Measurements from ENCODE around the gene FNBP1L. TPM values are rescaled to one million over a fixed set of nuclear protein-coding genes. Genes with fewer than 3 reads are reported as not detected.

The FNBP1L gene
- total and polyA plus RNA-seq, 8 donors: 10.1 to 32.4 (median 16.0) TPM

DNA sequence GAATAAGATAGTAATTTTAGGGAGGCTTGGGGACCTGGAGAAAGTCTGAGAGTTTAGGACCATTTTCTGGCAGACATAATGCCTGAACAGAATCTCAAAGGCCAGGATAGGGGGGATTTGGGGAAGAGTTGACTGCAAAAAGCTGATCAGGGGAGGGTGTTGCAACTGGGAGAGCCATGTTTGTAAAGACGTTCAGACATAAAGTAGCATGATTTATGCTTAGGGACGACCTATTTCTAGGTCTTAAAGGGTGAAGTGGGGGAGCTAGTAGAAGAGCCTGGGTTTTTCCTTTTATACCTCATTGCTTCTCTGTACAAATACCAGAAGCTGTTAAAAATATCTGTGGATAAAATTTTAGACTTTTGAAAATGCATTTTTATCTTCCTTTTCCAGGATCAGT is 51.2 kb downstream of the FNBP1L start:
- Histone ChIP-seq H3K27me3 (no peaks in the 10 kb centered on the region), H3K4me3 (no peak overlapping the region), H3K36me3 (no peaks in the 10 kb centered on the region), H3K9me3 (no peaks in the 10 kb centered on the region), H3K4me1 (peaks cover 0 to 5% (median 0%) of the 10 kb centered on the region in 3 donors), H3K27ac (no peak overlapping the region)
- FAIRE-seq (no peak), ATAC-seq (no peak), DNase-seq (no peak)
- TF ChIP-seq, protein P1, sequence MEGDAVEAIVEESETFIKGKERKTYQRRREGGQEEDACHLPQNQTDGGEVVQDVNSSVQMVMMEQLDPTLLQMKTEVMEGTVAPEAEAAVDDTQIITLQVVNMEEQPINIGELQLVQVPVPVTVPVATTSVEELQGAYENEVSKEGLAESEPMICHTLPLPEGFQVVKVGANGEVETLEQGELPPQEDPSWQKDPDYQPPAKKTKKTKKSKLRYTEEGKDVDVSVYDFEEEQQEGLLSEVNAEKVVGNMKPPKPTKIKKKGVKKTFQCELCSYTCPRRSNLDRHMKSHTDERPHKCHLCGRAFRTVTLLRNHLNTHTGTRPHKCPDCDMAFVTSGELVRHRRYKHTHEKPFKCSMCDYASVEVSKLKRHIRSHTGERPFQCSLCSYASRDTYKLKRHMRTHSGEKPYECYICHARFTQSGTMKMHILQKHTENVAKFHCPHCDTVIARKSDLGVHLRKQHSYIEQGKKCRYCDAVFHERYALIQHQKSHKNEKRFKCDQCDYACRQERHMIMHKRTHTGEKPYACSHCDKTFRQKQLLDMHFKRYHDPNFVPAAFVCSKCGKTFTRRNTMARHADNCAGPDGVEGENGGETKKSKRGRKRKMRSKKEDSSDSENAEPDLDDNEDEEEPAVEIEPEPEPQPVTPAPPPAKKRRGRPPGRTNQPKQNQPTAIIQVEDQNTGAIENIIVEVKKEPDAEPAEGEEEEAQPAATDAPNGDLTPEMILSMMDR (IDR thresholded peaks at IDR 0.05): no peak
- WGBS, 2 donors: 51 to 61% methylated on average over 2 of the region's 2 CpGs
- intact Hi-C loops (cut with DNase I): no loop called here

DNA sequence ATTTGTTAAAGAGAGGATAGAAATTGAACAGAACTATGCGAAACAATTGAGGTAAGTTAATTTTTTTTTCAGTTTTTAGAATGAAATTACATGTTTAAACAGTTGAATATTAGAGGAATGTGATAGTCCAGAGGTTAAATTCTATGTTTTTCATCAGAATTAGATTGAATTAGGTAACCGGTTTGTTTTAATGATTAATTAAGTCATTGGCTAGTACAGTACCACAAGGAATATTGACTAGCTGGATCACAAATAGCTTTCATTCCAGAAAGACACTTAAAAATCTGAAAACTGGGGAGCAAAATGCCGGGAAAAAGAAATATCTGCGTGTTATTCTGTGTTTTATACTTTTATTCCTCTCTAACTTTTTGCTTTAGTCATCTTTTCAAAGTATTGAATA is 51.6 kb downstream of the FNBP1L start:
- ATAC-seq (no peak), DNase-seq (no peak), FAIRE-seq (no peak)
- peaks cover 0 to 5% (median 0%) of the 10 kb centered on the region in 3 donors for H3K4me1 ChIP-seq
- intact Hi-C loops (cut with DNase I): no loop called here
- no peaks in the 10 kb centered on the region for H3K9me3 ChIP-seq
- no peaks in the 10 kb centered on the region for H3K27me3 ChIP-seq
- TF ChIP-seq, protein P1 (IDR thresholded peaks at IDR 0.05): no peak
- no peak overlapping the region for H3K4me3 ChIP-seq
- 69 to 71% methylated on average over 4 of the region's 4 CpGs for WGBS, 2 donors
- H3K36me3 ChIP-seq: no peaks in the 10 kb centered on the region
- H3K27ac ChIP-seq: no peak overlapping the region

DNA sequence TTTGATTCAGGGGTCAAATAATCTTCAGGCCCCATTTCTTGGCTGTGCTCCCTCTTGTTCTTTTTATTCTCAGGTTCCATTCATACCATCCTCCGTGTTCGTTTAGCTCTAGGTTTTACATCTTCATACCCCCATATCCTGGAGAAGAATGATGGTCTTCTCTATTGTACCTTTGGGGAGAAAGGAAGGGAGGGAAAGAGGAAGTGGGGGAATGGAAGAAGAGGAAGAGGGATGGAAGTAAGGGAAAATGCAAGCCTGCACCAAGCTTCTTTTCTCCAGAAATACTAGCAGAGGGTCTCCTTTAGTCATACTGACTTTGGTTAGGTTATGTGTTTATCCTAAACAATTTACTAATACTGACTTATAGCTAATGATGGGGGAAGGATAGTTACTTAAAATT is 52.4 kb downstream of the FNBP1L start:
- H3K27ac ChIP-seq: no peak overlapping the region
- 84% methylated on average over 2 of the region's 2 CpGs for WGBS, 2 donors
- no peak for FAIRE-seq
- no peaks in the 10 kb centered on the region for H3K27me3 ChIP-seq
- H3K4me3 ChIP-seq: no peak overlapping the region
- H3K36me3 ChIP-seq: no peaks in the 10 kb centered on the region
- no peak for ATAC-seq
- H3K4me1 ChIP-seq: peaks cover 0 to 5% (median 0%) of the 10 kb centered on the region in 3 donors
- DNase-seq: no peak
- intact Hi-C loops (cut with DNase I): no loop called here
- H3K9me3 ChIP-seq: no peaks in the 10 kb centered on the region
- TF ChIP-seq, protein P1 (IDR thresholded peaks at IDR 0.05): no peak

DNA sequence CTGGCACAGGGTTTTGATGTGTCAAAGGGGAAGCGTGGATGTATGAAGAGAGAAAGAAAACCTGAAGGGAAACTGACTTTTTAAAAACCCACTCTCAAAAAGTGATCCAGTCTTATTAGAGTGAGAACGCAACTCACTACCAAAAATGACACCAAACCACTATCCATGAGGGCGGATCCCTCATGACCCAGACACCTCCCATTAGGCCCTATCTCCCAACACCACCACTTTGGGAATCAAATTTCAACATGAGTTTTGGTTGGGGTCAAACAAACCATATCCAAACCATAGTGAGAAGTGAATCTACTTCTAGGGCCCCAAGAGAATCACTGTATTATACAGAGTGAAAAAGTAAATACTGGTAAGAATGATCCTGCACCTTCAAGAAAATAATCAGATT is 53.5 kb downstream of the FNBP1L start:
- H3K36me3 ChIP-seq: no peaks in the 10 kb centered on the region
- TF ChIP-seq, protein P1 (IDR thresholded peaks at IDR 0.05): no peak
- H3K4me1 ChIP-seq: peaks cover 0 to 5% (median 0%) of the 10 kb centered on the region in 3 donors
- no peak overlapping the region for H3K27ac ChIP-seq
- DNase-seq (no peak), ATAC-seq (no peak), FAIRE-seq (no peak)
- no peaks in the 10 kb centered on the region for H3K9me3 ChIP-seq
- H3K27me3 ChIP-seq: no peaks in the 10 kb centered on the region
- intact Hi-C loops (cut with DNase I): no loop called here
- no peak overlapping the region for H3K4me3 ChIP-seq
- 97 to 98% methylated on average over 3 of the region's 3 CpGs for WGBS, 2 donors

GRCh38 chr1:93501829-93502369 is 54.0 kb downstream of the FNBP1L start:
- Histone ChIP-seq H3K4me1 (peaks cover 0 to 5% (median 0%) of the 10 kb centered on the region in 3 donors), H3K27ac (no peak overlapping the region), H3K4me3 (no peak overlapping the region), H3K9me3 (no peaks in the 10 kb centered on the region), H3K27me3 (no peaks in the 10 kb centered on the region), H3K36me3 (no peaks in the 10 kb centered on the region)
- ATAC-seq (no peak), DNase-seq (no peak), FAIRE-seq (no peak)
- intact Hi-C loops (cut with DNase I): no loop called here
- WGBS, 2 donors: 51 to 52% methylated on average over 1 of the region's 1 CpG
- TF ChIP-seq, protein P1 (IDR thresholded peaks at IDR 0.05): no peak

Data from pancreas (tissue), 10 donors.